Measurements from ENCODE around the gene HPS6. TPM values are rescaled to one million over a fixed set of nuclear protein-coding genes. Genes with fewer than 3 reads are reported as not detected.

HPS6 gene
- polyA plus RNA-seq (2011; rRNA removed) (8.3 and 11.8 TPM in 2 replicates), polyA minus RNA-seq (2011; rRNA and poly(A)+ RNA removed) (13.3 and 18.7 TPM in 2 replicates)

DNA sequence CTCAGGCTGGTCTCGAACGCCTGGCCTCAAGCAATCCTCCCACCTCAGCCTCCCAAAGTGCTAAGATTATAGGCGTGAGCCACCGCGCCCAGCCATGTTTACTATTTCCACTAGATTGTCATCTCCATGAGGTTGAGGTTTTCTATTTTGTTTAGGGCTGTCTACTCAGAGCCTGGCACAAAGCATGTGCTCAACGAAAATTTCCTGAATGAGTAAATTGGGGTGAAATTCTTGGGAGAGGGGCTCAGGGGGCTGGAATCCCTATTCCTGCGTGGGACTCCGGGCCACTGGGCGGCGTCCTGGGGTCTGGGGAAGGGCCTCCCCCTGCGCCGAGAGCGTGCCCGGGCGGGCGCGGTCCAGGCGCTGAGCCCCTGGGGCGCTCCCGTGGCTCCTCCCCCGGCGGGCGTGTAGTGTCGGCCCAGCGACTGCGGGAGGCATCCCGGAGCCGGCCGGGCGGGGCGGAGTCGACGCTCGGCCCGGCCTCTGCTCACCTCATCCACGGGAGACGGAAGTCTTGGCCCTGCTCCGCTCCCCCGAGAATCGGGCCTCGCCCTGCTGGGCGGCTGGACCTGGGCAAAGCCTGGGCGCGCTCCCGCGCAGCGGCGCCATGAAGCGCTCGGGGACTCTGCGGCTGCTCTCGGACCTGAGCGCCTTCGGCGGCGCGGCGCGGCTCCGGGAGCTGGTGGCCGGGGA is at the start of gene HPS6:
Gene HPS6 (plus strand): TSS at position 482 of the 693 bp plus-strand sequence. CDS start 126 bp downstream, at position 608.
- Histone ChIP-seq H3K27me3 (ENCODE audit: control insufficient read depth, insufficient read depth, low read length) (no peaks in the 10 kb centered on the region), H3K36me3 (ENCODE audit: control insufficient read depth, insufficient read depth, low read length) (peaks cover 6% of the 10 kb centered on the region), H3K4me3 (ENCODE audit: low read depth, low read length) (peak within 1 kb of the TSS; percentile 76)
- peak; percentile 74 for DNase-seq (ENCODE audit: low read depth)
- CTCF ChIA-PET = interaction anchor here (2.8 kb wide), 1 partner anchor 224 kb away, joined by 10 read pairs; no protein-coding TSS in a partner anchor
- POLR2A ChIA-PET = no interaction called here
- peak; percentile 29 for TF ChIP-seq CTCF (IDR thresholded peaks at IDR 0.05; ENCODE audit: insufficient read depth, low read depth, low read length)

DNA sequence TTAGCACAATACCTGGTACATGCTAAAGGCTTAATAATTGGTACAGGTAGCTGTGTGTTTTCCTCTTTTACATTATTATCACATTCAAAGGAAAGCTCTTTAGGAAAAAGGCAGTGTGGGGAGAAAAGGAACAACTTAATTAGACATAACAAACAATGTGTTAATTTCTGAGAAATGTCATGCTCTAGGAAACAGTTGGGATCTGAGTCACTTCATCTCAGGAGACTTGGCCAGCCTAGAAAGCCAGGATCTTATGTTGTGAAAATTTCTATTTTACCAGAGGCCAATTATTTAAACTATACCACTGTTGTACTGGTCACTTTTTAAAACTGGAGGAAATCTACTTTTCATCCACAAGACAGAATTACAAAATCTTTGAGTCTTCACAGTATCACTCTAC is 48.7 kb upstream of the HPS6 start:
- Histone ChIP-seq H3K4me3 (ENCODE audit: low read depth, low read length) (no peak overlapping the region), H3K36me3 (ENCODE audit: control insufficient read depth, insufficient read depth, low read length) (peaks cover 1% of the 10 kb centered on the region; the same call in 1 of the 2 replicates), H3K27me3 (ENCODE audit: control insufficient read depth, insufficient read depth, low read length) (no peaks in the 10 kb centered on the region)
- ChIA-PET CTCF (interaction anchor here (1.2 to 3.3 kb wide), 4 partner anchors 15 to 181 kb away, joined by 3 to 24 read pairs (median 6); no protein-coding TSS in a partner anchor), POLR2A (interaction anchor here (0.6 kb wide), 1 partner anchor 10 kb away, joined by 22 read pairs; no protein-coding TSS in a partner anchor)
- no peak for TF ChIP-seq CTCF (IDR thresholded peaks at IDR 0.05; ENCODE audit: insufficient read depth, low read depth, low read length)
- DNase-seq (ENCODE audit: low read depth) = no peak

GRCh38 chr10:102017295-102017694 is 47.9 kb upstream of the HPS6 start:
- TF ChIP-seq CTCF (IDR thresholded peaks at IDR 0.05; ENCODE audit: insufficient read depth, low read depth, low read length) = no peak
- ChIA-PET CTCF (interaction anchor here (0.9 to 1.7 kb wide), 4 partner anchors 128 to 182 kb away, joined by 3 to 9 read pairs (median 4); partner anchors contain the start of gene KCNIP2), POLR2A (no interaction called here)
- Histone ChIP-seq H3K4me3 (ENCODE audit: low read depth, low read length) (no peak overlapping the region), H3K36me3 (ENCODE audit: control insufficient read depth, insufficient read depth, low read length) (peaks cover 1% of the 10 kb centered on the region; the same call in 1 of the 2 replicates), H3K27me3 (ENCODE audit: control insufficient read depth, insufficient read depth, low read length) (no peaks in the 10 kb centered on the region)
- DNase-seq (ENCODE audit: low read depth) = no peak

- ChIA-PET POLR2A (no interaction called here), CTCF (interaction anchor here (0.6 to 4.1 kb wide), 4 partner anchors 11 to 183 kb away, joined by 3 to 28 read pairs (median 6); no protein-coding TSS in a partner anchor)
- Histone ChIP-seq H3K27me3 (ENCODE audit: control insufficient read depth, insufficient read depth, low read length) (no peaks in the 10 kb centered on the region), H3K4me3 (ENCODE audit: low read depth, low read length) (no peak overlapping the region), H3K36me3 (ENCODE audit: control insufficient read depth, insufficient read depth, low read length) (peaks cover 3% of the 10 kb centered on the region)
- DNase-seq (ENCODE audit: low read depth) = no peak
- no peak for TF ChIP-seq CTCF (IDR thresholded peaks at IDR 0.05; ENCODE audit: insufficient read depth, low read depth, low read length)
Observed at GRCh38 chr10:102020938-102021337, 44.2 kb upstream of the HPS6 start.

GRCh38 chr10:102024799-102025198 is 40.4 kb upstream of the HPS6 start:
- no peak for DNase-seq (ENCODE audit: low read depth)
- peaks cover 5% of the 10 kb centered on the region for H3K36me3 ChIP-seq (ENCODE audit: control insufficient read depth, insufficient read depth, low read length)
- ChIA-PET POLR2A (interaction anchor here (0.6 kb wide), 1 partner anchor 9 kb away, joined by 5 read pairs; no protein-coding TSS in a partner anchor), CTCF (interaction anchor here (1.8 kb wide), 1 partner anchor 15 kb away, joined by 5 read pairs; no protein-coding TSS in a partner anchor)
- no peak overlapping the region for H3K4me3 ChIP-seq (ENCODE audit: low read depth, low read length)
- no peaks in the 10 kb centered on the region for H3K27me3 ChIP-seq (ENCODE audit: control insufficient read depth, insufficient read depth, low read length)
- no peak for TF ChIP-seq CTCF (IDR thresholded peaks at IDR 0.05; ENCODE audit: insufficient read depth, low read depth, low read length)
